Stimulated activated CD4-positive, alpha-beta T cell treated with anti-CD3 and anti-CD28 coated beads, TNF-alpha, amount 100 ng/mL, for 4 hours (primary cell): ENCODE results near the gene ZNF440.

ENCODE experiments used
- DNase-seq, 3 experiments: peaks; one replicate each; pipeline ENCODE4 v3.0.0-alpha.2; 2020; ENCODE audit warnings: low read depth in 3 of 3

The ZNF440 gene

DNA sequence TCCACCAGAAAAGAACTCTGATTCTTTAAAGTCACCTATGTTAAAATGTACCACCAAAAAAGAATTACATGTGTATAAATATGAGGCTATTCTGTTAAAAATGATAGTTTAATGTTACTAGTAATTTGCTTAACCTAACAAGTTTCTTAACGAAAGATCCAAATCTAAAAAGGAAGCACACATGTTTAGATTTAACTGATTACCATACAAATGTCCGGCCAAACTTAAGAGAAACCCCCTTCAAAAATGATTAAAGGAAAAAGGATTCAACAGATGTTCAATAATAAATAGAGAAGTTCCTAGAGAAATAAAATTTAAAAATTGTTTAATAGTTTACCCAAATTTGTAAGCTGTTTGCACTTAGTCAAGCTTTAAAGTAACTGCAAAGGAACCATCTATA lies 68.5 kb downstream of the ZNF440 start:
- DNase-seq: no peak
